ENCODE results near the gene PLEKHO2. TPM values are rescaled to one million over a fixed set of nuclear protein-coding genes. Genes with fewer than 3 reads are reported as not detected.

The PLEKHO2 gene
- polyA plus RNA-seq, 1 of the 3 experiments (the other 2 are of a cell fraction) = 7.8 TPM

DNA sequence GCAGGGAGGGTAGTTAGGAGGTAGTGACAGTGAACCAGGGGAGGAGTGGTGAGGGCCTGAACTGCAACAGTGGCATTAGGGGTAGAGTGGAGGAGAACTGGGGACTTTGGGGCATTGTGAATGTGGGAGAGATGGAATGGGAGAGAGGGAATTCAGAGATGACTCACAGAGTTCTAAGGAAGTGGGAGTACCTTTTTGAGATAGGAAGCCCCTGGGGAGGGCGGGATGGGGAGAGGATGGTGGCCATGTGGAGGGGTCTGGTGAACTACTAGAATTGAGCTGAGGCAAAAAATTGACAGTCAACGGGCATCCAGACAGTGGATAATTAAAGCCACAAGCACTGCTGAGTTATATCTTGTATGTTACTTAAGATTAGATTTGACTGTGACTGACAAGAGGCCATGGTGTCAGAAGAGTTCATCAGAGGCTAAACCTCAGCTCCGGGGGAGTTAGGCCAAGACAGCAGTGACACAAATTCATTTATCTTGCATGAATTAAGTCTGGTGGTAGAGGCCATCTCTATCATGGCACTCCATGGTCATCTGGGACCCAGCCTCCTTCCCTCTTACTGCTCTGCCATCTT, 34.0 kb downstream of the PLEKHO2 start (continued):
- TF ChIP-seq, protein P1, sequence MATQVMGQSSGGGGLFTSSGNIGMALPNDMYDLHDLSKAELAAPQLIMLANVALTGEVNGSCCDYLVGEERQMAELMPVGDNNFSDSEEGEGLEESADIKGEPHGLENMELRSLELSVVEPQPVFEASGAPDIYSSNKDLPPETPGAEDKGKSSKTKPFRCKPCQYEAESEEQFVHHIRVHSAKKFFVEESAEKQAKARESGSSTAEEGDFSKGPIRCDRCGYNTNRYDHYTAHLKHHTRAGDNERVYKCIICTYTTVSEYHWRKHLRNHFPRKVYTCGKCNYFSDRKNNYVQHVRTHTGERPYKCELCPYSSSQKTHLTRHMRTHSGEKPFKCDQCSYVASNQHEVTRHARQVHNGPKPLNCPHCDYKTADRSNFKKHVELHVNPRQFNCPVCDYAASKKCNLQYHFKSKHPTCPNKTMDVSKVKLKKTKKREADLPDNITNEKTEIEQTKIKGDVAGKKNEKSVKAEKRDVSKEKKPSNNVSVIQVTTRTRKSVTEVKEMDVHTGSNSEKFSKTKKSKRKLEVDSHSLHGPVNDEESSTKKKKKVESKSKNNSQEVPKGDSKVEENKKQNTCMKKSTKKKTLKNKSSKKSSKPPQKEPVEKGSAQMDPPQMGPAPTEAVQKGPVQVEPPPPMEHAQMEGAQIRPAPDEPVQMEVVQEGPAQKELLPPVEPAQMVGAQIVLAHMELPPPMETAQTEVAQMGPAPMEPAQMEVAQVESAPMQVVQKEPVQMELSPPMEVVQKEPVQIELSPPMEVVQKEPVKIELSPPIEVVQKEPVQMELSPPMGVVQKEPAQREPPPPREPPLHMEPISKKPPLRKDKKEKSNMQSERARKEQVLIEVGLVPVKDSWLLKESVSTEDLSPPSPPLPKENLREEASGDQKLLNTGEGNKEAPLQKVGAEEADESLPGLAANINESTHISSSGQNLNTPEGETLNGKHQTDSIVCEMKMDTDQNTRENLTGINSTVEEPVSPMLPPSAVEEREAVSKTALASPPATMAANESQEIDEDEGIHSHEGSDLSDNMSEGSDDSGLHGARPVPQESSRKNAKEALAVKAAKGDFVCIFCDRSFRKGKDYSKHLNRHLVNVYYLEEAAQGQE (IDR thresholded peaks at IDR 0.05; ENCODE audit: low read depth, low read length) = no peak
- TF ChIP-seq, protein P2, sequence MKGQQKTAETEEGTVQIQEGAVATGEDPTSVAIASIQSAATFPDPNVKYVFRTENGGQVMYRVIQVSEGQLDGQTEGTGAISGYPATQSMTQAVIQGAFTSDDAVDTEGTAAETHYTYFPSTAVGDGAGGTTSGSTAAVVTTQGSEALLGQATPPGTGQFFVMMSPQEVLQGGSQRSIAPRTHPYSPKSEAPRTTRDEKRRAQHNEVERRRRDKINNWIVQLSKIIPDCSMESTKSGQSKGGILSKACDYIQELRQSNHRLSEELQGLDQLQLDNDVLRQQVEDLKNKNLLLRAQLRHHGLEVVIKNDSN (IDR thresholded peaks at IDR 0.05; ENCODE audit: borderline replicate concordance, low read depth) = no peak
- TF ChIP-seq SMC3 (IDR thresholded peaks at IDR 0.05; ENCODE audit: low read depth, low read length) (no peak), POLR2AphosphoS5 (IDR thresholded peaks at IDR 0.05; ENCODE audit: low read depth, low read length) (no peak), RXRA (IDR thresholded peaks at IDR 0.05; ENCODE audit: borderline replicate concordance, low read depth) (no peak), MAX (IDR thresholded peaks at IDR 0.05; ENCODE audit: low read depth) (no peak), CTCF (IDR thresholded peaks at IDR 0.05) (no peak)

GRCh38 chr15:64877435-64877834, 35.7 kb downstream of the PLEKHO2 start:
- H3K36me3 ChIP-seq (replicated peaks in 1 of 2; ENCODE audit: control insufficient read depth in 1 of 2, insufficient read depth in 2 of 2, low read length in 1 of 2) = no peaks in the 10 kb centered on the region
- no peak overlapping the region for H3K4me3 ChIP-seq (ENCODE audit: low read depth in 2 of 2, low read length in 1 of 2)
- H3K79me2 ChIP-seq (ENCODE audit: insufficient read depth) = no peaks in the 10 kb centered on the region
- H4K20me1 ChIP-seq (ENCODE audit: insufficient read depth) = no peaks in the 10 kb centered on the region
- H3F3A ChIP-seq (replicated peaks; ENCODE audit: insufficient read depth) = no peaks in the 10 kb centered on the region
- no peak overlapping the region for H3K9ac ChIP-seq
- DNase-seq = no peak
- CTCF ChIA-PET = interaction anchor here (1.1 kb wide), 1 partner anchor 73 kb away, joined by 3 read pairs; no protein-coding TSS in a partner anchor
- POLR2A ChIA-PET = no interaction called here
- H3K9me3 ChIP-seq = no peaks in the 10 kb centered on the region
- no CpG with 5 or more reads among the region's 3 CpGs for WGBS (ENCODE audit: low lambda C conversion rate)
- H2AFZ ChIP-seq (ENCODE audit: low read depth) = no peak overlapping the region
- no peaks in the 10 kb centered on the region for H3K9me2 ChIP-seq
- H3K27me3 ChIP-seq (ENCODE audit: insufficient read depth) = no peaks in the 10 kb centered on the region
- no peak overlapping the region for H3K27ac ChIP-seq (ENCODE audit: low read depth in 2 of 2, low read length in 1 of 2)
- no peak overlapping the region for H3K4me2 ChIP-seq
- H3K4me1 ChIP-seq (ENCODE audit: control insufficient read depth in 1 of 2, insufficient read depth in 2 of 2, low read depth in 1 of 2, low read length in 1 of 2) = peaks cover 0 to 5% of the 10 kb centered on the region in 2 experiments; a peak in 2 of 4 replicates
- TF ChIP-seq EZH2phosphoT487 (IDR thresholded peaks at IDR 0.05; ENCODE audit: borderline replicate concordance, low read depth) = no peak
- TF ChIP-seq, protein P1 (IDR thresholded peaks at IDR 0.05; ENCODE audit: low read depth, low read length) = no peak
- TF ChIP-seq, protein P3, sequence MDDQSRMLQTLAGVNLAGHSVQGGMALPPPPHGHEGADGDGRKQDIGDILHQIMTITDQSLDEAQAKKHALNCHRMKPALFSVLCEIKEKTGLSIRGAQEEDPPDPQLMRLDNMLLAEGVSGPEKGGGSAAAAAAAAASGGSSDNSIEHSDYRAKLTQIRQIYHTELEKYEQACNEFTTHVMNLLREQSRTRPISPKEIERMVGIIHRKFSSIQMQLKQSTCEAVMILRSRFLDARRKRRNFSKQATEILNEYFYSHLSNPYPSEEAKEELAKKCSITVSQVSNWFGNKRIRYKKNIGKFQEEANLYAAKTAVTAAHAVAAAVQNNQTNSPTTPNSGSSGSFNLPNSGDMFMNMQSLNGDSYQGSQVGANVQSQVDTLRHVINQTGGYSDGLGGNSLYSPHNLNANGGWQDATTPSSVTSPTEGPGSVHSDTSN (IDR thresholded peaks at IDR 0.05) = no peak
- TF ChIP-seq TEAD4 (IDR thresholded peaks at IDR 0.05; ENCODE audit: borderline replicate concordance, insufficient read depth) = no peak
- TF ChIP-seq RXRA (IDR thresholded peaks at IDR 0.05; ENCODE audit: borderline replicate concordance, low read depth) = no peak
- TF ChIP-seq RAD21 (IDR thresholded peaks at IDR 0.05; ENCODE audit: low read length) = no peak
- no peak for TF ChIP-seq FOXJ3 (CRISPR knock-in tag; IDR thresholded peaks at IDR 0.05)
- no peak for TF ChIP-seq ZBTB33 (IDR thresholded peaks at IDR 0.05; ENCODE audit: borderline replicate concordance, low read depth)
- TF ChIP-seq TAF1 (IDR thresholded peaks at IDR 0.05; ENCODE audit: borderline replicate concordance, low read depth, low read length) = no peak
- TF ChIP-seq SIN3A (IDR thresholded peaks at IDR 0.05; ENCODE audit: borderline replicate concordance, low read depth, low read length) = no peak
- TF ChIP-seq YY1 (IDR thresholded peaks at IDR 0.05; ENCODE audit: low read depth) = no peak
